Activated CD4-positive, alpha-beta T cell treated with anti-CD3 and anti-CD28 coated beads, Interleukin-2, amount 50 U/mL, for 4 hours (primary cell): ENCODE results near the gene FBXW2.

Experiments used
- DNase-seq, 2 experiments: peaks; one replicate each; pipeline ENCODE4 v3.0.0-alpha.2; 2020

FBXW2 gene

DNA sequence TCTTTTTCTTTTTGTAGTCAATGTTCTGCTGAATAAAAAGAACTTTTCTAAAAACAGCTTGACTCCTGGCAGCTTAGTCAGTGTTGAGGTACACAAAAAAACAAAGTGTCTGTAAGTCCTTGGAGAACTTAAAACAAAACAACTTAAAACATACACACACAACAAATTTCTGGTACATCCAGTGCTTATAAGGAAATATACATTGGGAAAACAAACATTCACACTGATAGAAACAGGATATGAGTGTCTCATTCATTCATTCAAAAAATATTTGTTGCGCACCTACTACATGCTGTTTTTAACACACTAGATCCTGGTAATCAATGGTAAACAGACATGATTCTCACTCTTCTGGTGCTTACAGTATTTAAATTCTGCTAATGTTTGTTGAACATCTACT is 51.5 kb downstream of the FBXW2 start:
- no peak for DNase-seq

DNA sequence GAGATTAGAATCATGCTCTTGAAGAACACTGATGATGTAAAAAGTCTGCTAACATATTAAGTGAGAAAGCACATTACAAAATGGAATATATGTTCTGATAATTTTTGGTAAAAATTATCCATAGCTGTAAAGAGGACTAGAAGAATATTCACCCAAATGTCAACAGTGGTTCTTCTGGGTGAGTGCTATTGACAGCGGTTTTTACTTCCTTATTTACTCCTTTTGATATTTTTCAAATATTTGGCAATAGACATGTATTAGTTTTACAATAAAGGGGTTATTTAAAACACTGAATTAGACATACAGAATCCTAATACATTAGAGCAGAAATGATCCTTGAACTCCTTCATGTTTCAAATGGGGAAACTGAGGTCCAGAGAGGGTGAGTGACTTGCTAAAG is 52.0 kb downstream of the FBXW2 start:
- DNase-seq, result no peak

DNA sequence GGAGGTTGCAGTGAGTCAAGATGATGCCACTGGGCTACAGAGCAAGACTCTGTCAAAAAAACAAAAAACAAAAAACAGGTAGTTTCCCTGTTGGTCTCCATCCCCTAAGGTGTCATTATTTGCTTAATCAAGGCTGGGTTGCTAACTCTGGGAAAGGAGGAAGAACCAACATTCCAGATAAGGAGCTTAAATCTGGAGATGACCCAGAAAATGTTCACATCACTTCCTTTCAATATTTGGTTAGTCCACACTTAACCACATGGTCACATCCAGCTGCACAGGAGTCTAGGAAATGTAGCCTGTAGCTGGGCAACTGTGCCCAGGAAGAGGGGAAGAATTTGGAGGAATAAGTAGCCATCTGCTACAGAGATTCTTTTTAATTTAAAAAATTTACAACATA is 53.1 kb downstream of the FBXW2 start:
- DNase-seq, result no peak

DNA sequence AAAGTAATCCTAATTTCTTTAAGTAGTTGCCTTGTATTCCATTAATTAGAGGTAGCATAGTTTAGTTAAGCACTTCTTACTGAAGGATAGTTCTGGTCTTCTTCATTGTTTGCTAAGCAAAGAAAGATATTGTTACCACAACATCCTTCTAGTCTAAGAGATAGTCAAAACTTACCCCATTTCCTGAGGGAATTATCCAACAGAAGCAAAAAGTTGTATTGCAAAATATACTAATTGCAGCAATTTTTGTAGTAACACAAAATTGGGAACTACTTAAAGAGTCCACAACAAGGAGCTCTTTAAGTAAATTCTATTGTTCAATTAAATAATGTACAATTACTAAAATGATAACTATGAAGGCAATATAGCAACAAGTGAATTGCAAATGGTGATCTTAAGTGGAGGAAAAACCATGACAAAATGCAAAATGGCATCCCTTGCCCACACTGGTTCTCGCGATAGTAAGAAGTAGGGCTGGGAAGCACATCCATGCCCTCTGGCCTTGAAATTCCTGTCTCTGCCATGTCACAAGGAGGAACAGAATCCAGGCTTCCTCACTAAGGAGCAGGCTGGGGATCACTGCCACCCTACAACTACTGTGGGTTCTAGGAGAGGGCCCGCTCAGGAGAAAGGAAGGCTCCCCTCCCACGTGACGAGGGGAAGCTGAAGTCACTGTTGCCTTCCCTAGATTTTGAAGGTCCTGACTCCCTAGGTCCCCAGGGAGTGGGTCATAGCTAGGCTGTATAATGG is 55.6 kb downstream of the FBXW2 start:
- no peak for DNase-seq

DNA sequence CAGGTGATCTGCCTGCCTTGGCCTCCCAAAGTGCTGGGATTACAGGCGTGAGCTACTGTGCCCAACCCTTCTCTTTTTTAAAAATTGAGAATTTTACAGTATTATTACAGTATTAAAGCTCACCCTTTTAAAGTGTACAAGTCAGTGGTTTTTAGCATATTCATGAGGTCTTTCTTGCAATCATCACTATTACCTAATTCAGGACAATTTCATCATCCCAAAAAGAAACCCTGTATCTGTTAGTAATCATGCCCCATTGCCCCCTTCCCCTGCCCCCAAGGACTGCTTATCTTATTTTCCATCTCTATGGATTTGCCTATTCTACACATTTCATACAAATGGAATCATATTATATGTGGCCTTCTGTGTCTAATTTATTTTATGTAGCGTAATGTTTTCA is 56.3 kb downstream of the FBXW2 start:
- DNase-seq, result no peak

DNA sequence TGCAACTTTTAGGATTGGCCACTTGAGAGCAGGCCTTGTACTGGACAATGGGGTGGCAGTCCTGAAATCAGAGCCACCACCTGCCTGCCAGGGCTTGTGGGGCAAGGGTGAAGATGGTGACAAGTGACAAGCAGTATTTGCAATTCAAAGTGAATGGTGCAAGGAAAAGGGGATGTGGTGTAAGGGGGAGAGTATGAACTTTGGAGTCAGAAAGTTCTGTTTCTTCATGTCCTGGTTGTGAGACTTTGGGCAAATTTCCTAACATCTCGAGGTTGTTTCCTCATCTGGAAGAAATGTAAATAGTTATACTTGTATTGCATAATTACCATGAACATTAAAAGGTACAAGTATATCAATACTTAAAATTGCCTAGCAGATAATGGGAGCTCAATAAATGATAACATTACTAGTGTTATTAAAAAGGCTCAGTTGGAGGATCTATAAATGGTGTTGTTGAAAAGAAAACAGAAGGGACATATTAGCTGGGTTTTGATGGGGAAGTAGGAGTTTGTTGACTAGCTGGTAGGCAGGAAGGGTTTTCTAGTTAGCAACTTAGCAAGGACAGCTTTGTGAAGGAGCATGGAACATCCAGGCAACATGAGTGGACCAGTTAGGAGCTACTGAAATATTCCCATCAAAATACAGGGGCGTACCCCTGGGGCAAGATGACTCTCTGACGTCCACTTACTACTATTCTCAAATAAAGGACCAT is 57.6 kb downstream of the FBXW2 start:
- DNase-seq, result no peak

DNA sequence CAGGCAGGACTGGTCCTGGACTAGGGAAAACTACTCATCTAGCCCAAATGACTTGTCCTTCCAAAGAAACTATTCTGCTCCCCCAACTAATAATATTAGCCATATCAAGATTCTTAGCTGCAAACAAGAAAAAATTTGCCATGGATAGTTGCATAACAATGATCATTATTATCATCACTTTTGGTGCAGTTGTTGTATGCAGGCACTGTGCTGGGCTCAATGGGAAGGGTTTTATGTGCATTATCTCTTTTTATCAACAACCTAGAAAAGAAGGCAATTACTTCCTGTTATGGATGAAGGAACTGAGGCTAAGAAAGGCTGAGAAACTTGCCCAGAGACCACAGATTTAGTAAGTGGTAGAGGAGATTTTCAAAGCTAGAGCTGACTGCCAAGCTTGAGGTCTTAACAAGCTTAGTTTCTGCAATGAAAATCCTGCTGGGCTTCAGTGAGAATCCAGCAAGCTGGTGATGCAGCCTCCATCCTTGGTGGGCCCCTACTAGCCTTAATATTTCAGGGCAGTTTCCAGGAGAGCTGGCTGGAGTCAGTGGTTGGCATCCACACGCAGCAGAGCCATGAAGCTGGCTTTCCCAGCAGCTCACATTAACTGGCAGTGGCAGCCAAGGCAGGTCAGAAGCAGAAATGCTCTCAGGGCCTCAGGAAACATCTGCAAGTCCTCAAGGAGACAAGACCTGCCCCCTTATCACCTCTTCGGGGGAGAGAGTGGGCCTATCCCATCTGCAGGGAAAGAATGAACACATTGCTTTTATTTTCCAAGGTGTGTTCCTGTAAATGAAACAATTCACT is 58.4 kb downstream of the FBXW2 start:
- no peak for DNase-seq

DNA sequence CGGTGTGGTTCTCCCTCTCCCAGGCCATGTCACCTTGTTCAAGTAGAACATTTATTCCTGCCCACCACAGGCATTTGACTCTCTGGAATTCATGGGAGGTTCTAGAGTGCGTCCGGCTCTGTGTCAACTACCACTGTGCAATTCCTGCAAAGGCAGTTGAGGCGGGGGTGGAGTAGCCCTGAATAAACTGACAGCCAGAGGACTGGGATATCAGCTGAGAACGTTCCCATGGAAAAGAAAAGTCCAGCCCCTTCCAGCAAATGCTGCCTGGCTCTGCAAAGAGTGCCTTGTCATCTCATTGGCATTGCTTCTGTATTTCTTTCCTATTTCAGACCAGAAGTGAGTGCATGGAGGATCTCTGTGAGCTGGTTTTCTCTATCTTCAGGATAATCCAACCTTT is 60.0 kb downstream of the FBXW2 start:
- no peak for DNase-seq

DNA sequence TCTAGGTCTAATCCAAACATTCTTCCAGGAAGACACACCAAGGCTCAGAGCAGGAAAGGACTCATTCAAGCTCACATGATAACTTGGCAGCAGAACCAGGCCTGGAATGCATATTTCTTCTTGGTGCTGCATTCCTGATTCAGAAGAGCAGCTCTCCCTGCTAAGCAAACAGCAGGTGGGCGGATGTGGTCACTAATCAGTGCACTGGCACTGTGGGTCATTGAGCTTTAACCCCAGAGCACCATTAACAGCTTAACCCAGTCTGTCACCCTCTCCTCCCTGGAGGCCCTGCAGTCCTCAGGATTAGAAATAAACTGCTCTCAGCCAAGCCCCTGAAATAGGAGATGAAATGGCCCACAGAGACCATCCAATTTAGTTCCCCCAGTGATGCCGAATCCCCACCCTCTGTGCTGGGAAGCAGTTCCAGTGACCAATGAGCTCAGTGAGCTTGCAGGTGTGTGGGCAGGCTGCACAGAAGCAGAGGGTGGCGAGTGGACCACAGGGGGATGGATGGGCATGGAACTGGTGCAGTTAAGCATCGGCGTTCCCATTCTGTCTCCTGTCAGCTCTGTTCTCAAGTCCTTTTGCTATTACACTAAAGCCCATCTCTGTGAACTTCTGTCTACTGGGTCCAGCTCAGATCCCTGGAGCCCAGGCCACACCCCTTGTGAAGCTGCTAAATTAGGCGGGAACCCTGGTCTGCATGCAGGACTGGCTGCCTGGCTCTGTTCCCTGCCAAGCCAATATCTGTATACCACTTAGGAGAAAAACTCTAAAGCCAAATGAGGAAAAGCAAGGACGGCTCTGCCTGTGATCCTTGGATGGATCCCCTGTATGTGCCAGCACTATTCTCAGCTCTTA is 62.3 kb downstream of the FBXW2 start:
- no peak for DNase-seq

DNA sequence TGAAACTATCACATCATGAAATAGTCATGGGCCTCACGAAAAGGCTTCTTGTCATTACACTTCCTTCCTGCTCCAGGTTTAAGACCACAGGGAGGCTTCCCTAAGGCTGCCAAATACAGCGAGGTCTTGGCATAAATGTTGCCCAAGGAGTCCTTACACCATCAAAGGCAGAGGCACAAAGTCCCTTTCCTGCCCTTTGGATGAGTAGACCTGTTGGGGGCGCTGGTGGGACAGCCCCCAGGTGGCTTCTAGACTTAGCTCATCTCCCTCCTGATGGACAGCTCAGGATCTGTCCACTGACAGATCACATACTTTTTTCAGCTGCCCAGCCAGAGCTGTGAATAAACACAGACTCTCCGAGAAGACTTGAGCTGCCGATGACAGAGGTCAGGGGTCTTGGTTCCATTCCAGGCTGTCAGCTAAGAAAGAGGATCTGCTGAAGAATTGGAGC is 63.4 kb downstream of the FBXW2 start:
- no peak for DNase-seq

DNA sequence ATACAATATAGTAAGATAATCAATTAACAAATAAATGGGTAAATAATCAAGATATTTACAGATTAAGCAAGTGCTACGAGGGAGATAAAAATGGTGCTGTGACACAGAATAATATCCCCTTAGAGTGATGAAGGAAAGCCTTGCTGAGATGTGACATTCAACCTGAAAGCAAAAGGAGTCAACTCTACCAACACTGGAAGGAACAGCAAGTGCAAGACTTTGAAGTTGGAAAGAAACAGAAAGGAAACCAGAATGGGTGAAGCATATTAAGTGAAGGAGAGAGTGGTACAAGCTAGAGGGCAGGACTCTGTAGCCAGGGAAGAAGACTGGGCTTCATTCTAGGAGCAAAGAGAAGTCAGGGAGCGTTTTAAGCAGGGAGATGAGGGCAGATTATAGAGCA is 66.7 kb downstream of the FBXW2 start:
- DNase-seq, result no peak

DNA sequence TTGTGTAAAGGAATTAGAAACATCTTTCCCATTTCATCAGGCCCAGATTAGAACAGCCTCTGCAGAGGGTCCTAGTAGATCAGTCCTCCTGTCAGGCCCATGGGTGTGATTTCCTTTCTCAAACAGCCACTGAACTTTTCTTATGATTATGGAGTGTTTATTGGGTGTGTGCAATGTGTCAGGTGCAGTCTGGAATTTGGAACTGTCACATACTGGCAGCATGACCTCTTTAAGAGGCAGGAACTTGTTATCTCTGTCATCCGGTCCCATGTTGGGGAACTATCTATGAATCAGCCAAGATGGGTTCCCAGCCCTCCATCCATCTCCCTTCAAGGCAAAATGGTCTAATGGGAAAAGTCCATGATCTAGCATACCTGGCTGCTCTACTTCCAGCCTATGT is 67.3 kb downstream of the FBXW2 start:
- no peak for DNase-seq

DNA sequence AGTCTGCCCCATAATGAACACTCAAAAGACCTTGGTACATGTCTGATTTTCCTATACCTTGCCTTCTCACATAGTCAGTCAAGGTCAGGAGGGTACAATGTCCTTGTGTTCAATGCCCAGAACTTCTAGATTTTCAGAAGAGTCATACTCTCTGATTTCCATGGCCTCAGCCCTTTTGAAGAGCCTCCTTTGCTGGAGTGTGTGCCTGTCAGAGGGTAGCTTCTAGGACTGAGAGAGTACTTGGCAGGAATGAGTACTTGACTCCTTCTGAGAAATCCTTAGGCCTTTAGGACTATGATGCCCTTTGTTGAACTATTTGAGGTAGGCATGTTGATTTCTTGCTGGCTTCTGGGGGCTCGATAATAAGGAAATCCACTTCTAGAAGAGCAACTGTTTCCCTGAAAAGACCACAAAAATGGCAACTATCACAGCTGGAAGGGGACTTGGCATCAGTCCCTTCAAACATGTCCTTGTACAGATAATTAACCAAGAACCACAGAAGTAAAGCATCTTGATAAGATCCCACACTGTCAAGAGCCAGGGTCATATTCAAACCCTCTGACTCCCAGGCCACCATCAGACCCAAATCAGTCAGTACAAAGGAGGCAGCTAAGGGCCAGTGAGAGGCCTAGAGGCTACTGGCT is 68.3 kb downstream of the FBXW2 start:
- no peak for DNase-seq

DNA sequence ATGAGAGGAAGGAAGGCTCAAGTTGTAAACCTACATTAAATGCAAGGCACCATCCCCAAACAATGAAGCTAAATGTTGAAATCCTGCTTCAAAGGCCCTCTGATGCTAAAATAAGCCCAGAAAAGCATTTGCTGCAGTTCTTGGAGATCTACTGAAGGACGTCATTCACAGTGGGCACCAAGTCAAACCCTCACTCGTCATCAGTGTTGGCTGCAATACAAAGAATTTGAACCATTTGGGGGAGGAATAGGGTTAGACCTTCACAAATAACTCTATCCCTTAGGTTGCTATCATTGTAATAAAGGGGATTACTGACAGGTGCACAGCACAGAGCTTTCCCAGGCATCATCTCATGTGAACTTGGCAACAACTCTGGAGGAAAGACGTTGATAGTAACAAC is 69.7 kb downstream of the FBXW2 start:
- no peak for DNase-seq

DNA sequence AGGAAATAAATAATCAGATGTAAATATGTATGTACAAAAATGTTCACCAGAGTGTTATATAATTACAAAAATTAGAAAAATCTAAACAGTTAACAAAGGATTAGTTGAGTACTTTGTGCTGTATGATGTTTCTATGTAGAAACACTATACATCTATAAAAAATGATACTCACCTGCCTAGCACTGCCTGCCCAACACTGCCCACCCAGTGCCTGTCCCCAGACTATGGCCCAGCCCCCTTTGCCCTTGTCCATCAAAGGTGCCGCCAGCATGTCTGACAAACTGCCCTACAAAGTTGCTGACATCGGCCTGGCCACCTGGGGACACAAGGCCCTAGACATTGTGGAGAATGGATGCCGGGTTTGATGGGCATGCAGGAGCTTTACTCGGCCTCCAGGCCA is 72.8 kb downstream of the FBXW2 start:
- DNase-seq, result no peak

DNA sequence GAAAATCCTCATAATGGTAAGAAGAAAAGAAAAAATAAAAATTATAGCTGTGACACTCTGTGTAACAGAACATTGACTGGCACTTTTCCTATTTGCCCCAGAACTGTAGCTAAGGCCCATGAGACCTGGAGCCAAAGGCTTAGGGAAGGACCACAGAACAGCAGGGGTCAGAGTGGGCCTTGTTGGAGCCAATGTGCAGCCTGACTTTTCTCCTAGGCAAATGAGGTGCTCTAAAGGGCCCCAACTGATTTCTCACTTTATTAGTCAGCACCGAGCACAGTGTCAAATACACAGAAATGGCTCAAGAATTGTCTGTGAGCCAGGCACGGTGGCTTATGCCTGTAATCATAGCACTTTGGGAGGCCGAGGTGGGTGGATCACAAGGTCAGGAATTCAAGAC is 74.9 kb downstream of the FBXW2 start:
- no peak for DNase-seq

DNA sequence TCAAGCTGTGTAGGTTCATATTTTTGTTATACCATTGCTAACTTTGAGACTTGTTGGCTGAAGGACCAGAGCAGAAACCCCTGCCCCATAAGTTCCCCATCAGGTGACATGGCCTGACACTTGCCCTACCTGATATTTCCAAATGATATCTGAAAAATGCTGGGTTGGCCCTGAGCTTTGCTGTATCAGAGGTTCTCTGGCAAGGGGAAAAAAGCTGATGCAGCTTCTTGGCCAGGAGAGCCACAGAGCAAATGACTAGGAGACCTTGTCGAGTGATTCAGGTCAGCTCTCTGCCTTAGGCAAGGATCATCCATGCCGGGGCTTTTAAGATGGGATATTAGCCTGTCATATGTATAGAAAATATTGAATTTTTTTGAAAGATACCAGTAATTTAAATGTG is 76.0 kb downstream of the FBXW2 start:
- no peak for DNase-seq

DNA sequence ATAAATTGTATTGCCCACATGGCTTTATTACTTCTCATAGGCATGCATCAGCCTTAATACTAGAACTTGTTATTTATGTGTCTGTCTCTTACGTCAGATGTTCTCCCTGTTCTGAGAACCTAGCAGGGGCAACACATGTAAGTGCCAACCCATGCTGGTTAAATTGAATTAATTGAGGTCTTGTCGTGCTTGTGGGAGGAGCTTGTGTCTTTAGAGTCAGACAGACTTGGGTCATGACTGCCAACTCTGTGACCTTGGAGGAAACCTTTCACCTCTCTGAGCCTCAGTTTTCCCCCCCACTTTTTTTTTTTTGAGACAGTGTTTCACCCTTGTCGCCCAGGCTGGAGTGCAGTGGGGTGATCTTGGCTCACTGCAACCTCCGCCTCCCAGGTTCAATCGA is 76.7 kb downstream of the FBXW2 start:
- DNase-seq, result no peak

DNA sequence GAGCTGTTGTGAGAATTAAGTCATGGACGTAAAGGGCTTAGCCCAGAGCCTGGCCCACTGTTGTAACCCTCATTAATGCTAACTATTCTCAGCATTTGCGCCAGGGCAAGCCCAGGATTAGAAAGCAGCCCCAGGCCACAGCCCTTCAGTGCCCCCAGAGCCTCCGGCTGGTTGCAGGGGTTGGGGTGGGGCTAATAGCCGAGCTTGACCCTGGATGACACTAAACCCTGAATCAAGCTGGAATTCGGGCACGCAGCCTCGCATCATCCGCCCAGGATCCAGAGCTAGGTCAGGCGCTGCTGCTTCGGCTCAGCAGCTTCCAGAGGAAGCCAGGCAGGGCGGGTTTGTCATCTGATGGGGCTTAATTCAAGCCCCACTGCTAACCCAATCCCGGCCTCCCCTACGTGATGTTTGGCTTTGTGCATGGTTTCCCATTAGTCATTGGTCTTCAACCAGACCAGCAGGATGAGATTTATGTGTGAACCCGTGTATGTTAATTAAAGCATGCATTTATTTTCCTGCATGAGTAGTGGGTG is 77.8 kb downstream of the FBXW2 start:
- no peak for DNase-seq

DNA sequence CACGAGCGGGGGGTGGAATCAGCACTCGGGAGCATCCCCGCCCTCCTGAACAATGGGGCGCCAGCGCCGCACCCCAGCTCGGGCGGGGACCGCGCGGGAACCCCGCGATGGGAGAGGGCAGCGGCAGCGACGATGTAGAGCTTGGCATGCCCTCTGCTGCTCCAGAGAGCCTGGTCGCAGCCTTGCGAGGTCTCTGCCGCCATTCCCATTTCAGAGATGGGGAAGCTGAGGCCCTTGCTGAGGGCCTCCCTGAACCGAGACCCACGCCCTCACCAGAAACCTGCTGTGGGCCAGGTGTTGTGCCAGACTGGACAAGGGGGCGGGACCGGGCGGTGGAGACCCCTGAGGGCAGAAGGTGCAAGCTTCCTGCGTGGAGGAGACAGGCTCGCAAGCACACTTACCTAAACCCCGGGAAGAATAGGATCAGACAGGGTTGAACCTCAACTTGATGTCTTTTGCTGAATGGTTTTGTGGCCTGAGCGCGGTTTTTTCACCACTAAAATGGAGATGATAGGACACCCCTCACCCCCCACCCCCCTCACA is 78.3 kb downstream of the FBXW2 start:
- DNase-seq, result no peak

DNA sequence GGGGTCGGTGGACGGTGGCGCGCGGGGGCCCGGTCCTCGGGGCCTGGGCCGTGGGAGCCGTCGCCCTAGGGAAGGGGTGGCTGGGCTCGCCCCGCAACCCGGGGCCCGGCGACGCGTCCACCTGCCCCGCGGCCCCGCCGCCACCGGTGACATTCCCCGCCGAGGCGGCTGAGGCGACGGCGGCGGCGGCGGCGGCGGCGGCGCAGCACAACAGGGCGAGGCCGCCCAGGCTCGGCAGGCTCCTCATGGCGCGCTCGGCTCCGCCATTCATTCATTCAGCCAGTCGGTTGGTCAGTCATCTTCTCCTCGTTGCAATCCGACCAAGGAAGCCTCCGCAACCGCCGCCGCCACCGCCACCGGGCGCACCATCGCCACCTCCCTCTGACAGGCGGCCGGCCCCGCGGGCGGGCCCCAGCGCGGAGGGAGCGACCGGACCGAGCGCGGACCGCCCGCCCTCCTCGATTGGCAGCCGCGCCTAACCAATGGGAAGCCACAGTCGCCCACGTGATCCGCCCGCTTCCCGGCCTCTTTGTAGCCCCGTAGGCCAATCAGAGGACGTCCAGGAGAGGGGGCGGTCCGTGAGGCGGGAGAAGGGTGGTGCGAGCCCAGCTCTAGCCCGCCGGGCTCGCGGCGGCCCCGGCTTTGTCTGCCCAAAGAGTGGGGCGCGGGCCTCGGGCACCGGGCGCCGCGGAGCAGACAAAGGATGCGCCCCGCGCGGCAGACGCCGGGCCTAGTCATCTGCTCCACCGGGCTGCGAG is 78.9 kb downstream of the FBXW2 start, which contains the start of gene MEGF9:
Gene MEGF9 (minus strand): TSS at position 383 of the 758 bp plus-strand sequence. CDS start 112 bp downstream, at position 271.
- peak; percentile 95 for DNase-seq
